Fibroblast of villous mesenchyme (primary cell): ENCODE results near the gene TMTC2. TPM values are rescaled to one million over a fixed set of nuclear protein-coding genes. Genes with fewer than 3 reads are reported as not detected.

ENCODE experiments used
- DNase-seq: peaks from one replicate; pipeline ENCODE4 v3.0.0-alpha.2; 2010; ENCODE audit warnings: low read depth
- H3K4me3 ChIP-seq: 2 replicates; pipeline ENCODE4 v1.5.1; 2011; ENCODE audit warnings: low read depth, mild to moderate bottlenecking, low read length
- total RNA-seq: library from RNA; depleted of rRNA; stranded (reverse); fragments of >200 nt; gene quantifications from 2 replicates; pipeline ENCODE4 v1.2.3, GENCODE V29; 2012
- TF ChIP-seq, protein P1 (sequence below): IDR thresholded peaks from 2 replicates; pipeline ENCODE4 v1.5.1; 2012; ENCODE audit warnings: low read depth, mild to moderate bottlenecking, low read length; ENCODE audit not compliant: insufficient read depth

TMTC2 gene
- total RNA-seq, 1 donor: 5.2 TPM

- TF ChIP-seq, protein P1, sequence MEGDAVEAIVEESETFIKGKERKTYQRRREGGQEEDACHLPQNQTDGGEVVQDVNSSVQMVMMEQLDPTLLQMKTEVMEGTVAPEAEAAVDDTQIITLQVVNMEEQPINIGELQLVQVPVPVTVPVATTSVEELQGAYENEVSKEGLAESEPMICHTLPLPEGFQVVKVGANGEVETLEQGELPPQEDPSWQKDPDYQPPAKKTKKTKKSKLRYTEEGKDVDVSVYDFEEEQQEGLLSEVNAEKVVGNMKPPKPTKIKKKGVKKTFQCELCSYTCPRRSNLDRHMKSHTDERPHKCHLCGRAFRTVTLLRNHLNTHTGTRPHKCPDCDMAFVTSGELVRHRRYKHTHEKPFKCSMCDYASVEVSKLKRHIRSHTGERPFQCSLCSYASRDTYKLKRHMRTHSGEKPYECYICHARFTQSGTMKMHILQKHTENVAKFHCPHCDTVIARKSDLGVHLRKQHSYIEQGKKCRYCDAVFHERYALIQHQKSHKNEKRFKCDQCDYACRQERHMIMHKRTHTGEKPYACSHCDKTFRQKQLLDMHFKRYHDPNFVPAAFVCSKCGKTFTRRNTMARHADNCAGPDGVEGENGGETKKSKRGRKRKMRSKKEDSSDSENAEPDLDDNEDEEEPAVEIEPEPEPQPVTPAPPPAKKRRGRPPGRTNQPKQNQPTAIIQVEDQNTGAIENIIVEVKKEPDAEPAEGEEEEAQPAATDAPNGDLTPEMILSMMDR: no peak
Measured at GRCh38 chr12:82958966-82959365, 272.3 kb downstream of the TMTC2 start.

DNA sequence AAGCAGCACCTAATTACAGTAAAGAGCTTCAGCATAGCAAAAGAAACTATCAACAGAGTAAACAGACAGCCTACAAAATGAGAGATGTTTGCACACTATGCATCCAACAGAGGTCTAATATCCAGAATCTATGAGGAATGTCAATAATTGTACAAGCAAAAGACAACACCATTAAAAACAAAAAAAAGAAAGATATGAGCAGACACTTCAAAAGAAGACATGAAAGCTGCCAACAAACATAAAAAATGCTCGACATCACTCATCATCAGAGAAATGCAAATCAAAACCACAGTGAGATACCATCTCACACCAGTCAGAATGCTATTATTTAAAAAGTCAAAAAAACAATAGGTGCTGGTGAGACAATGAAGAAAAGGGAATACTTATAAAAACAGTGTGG lies 273.1 kb downstream of the TMTC2 start:
- TF ChIP-seq, protein P1: no peak
- no peak overlapping the region for H3K4me3 ChIP-seq
- no peak for DNase-seq

More at GRCh38 chr12:82958966-82959365, 272.3 kb downstream of the TMTC2 start:
- H3K4me3 ChIP-seq: no peak overlapping the region
- DNase-seq: no peak

DNA sequence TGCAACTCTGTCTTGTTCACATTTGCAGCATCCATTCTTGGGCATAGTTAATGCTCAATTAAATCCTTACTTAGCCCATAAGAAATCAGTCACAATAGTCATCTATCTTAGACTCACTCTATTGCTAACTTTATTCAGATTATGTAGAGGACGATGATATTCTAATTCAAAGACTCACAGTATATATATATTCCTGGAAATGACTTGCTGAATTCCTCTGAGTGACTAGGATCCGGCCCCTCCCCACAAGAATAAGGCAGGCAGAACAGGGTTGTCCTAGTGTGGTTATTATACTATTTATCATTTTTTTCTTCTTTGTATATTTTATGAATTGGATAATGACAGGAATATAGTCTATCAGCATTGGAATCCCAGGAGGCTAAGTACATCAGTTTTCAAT lies 275.1 kb downstream of the TMTC2 start:
- TF ChIP-seq, protein P1: no peak
- DNase-seq: no peak
- H3K4me3 ChIP-seq: no peak overlapping the region

GRCh38 chr12:82963956-82964355 lies 277.2 kb downstream of the TMTC2 start:
- H3K4me3 ChIP-seq: no peak overlapping the region
- TF ChIP-seq, protein P1: no peak
- DNase-seq: no peak

DNA sequence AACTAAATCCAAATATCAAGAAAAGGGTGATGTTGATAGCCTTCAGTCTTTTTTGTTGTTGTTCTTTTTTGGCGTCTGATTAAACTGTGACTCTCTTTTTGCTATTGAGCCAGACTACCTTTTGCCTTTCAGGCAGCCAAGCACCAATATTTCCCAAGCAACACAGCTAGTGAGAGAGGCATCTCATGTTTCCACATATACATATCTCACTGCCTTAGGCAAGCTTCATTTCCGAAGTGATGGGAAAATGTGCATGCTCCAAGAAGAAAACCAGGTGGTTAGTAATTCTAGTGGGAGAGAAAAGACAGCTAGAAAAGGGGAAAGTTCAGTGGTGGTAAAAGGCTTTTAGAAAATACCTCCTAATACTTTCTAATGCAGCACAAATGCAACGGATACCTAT lies 277.7 kb downstream of the TMTC2 start:
- TF ChIP-seq, protein P1: no peak
- no peak overlapping the region for H3K4me3 ChIP-seq
- DNase-seq: no peak

GRCh38 chr12:82966001-82966559 lies 279.4 kb downstream of the TMTC2 start:
- no peak overlapping the region for H3K4me3 ChIP-seq
- TF ChIP-seq, protein P1: no peak
- no peak for DNase-seq
